WI38 (cell line): ENCODE data around the gene LTBP1.

ENCODE experiments used
- H3K4me3 ChIP-seq: 2 replicates; pipeline ENCODE4 v1.5.1; 2011; ENCODE audit warnings: low read depth, mild to moderate bottlenecking, control low read depth, low read length
- TF ChIP-seq, protein P1 (sequence below): IDR thresholded peaks from 2 replicates; pipeline ENCODE4 v1.5.1; 2012; ENCODE audit warnings: low read depth, mild to moderate bottlenecking, control low read depth, low read length

Gene LTBP1

GRCh38 chr2:33409417-33409955, 462.7 kb downstream of the LTBP1 start:
- TF ChIP-seq, protein P1, sequence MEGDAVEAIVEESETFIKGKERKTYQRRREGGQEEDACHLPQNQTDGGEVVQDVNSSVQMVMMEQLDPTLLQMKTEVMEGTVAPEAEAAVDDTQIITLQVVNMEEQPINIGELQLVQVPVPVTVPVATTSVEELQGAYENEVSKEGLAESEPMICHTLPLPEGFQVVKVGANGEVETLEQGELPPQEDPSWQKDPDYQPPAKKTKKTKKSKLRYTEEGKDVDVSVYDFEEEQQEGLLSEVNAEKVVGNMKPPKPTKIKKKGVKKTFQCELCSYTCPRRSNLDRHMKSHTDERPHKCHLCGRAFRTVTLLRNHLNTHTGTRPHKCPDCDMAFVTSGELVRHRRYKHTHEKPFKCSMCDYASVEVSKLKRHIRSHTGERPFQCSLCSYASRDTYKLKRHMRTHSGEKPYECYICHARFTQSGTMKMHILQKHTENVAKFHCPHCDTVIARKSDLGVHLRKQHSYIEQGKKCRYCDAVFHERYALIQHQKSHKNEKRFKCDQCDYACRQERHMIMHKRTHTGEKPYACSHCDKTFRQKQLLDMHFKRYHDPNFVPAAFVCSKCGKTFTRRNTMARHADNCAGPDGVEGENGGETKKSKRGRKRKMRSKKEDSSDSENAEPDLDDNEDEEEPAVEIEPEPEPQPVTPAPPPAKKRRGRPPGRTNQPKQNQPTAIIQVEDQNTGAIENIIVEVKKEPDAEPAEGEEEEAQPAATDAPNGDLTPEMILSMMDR, result no peak
- H3K4me3 ChIP-seq, result no peak overlapping the region

- TF ChIP-seq, protein P1, result no peak
- H3K4me3 ChIP-seq, result no peak overlapping the region
Measured at GRCh38 chr2:33411765-33412164, 465.0 kb downstream of the LTBP1 start.

GRCh38 chr2:33412920-33413319, 466.2 kb downstream of the LTBP1 start:
- TF ChIP-seq, protein P1, result peak; percentile 48; the same call in 1 of the 2 replicates
- no peak overlapping the region for H3K4me3 ChIP-seq

- TF ChIP-seq, protein P1, result no peak
- no peak overlapping the region for H3K4me3 ChIP-seq
Measured at GRCh38 chr2:33419581-33420200, 472.9 kb downstream of the LTBP1 start.

DNA sequence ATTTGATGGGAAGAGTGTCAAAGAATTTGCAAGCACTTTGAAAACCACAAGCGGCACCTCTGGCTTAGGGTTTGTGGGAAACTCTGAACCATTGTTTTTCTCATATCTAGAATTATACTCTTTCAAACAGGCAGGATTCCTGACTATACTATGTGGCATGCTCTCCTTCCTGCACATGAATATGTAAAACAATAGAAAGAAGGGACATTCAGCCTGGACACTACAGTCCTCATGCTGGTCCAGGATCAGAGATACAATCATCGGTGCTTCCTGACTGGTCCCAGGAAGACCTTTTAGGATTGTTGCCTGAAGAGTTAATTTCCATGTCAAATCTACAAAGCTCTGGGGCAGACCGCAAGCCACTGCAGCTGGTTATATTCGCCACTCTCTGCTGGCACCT, 474.0 kb downstream of the LTBP1 start:
- TF ChIP-seq, protein P1, result no peak
- no peak overlapping the region for H3K4me3 ChIP-seq

GRCh38 chr2:33421820-33422219, 475.1 kb downstream of the LTBP1 start:
- H3K4me3 ChIP-seq, result no peak overlapping the region
- TF ChIP-seq, protein P1, result no peak

- TF ChIP-seq, protein P1, result no peak
- no peak overlapping the region for H3K4me3 ChIP-seq
Measured at GRCh38 chr2:33425161-33425560, 478.4 kb downstream of the LTBP1 start.
